Esophagus squamous epithelium (tissue), 4 donors: ENCODE data around the gene ENDOV.

Experiments used
- CTCF ChIP-seq, 6 experiments: fragments of 450-650 bp in 4 of 6; fragments of 200-600 bp in 2 of 6; sonication (generic) in 2 of 6; IDR thresholded peaks; one replicate each; pipeline ENCODE4 v1.5.1; 2016 to 2019; ENCODE audit warnings: antibody characterized with exemption in 6 of 6, mild to moderate bottlenecking in 4 of 6, moderate library complexity in 4 of 6
- POLR2A ChIP-seq, 4 donors: fragments of 450-650 bp; IDR thresholded peaks; one replicate each; pipeline ENCODE4 v1.6.1; 2017; ENCODE audit warnings: antibody characterized with exemption in 4 of 4, mild to moderate bottlenecking in 4 of 4, moderate library complexity in 3 of 4

- TF ChIP-seq CTCF (IDR thresholded peaks at IDR 0.05) (no peak), POLR2A (IDR thresholded peaks at IDR 0.05) (no peak)
These were observed 72.5 kb downstream of the ENDOV start for GRCh38 chr17:80487511-80487910.
